HepG2 (cell line): Measurements from ENCODE around the gene TOM1L1. TPM values are rescaled to one million over a fixed set of nuclear protein-coding genes. Genes with fewer than 3 reads are reported as not detected.

Experiments used
- ATF7-NPFF ChIP-seq: sonication (generic); formaldehyde crosslinking; IDR thresholded peaks from 2 replicates; pipeline ENCODE4 v1.8.1; 2023; ENCODE audit warnings: mild to moderate bottlenecking, low read depth, missing genetic modification reagents, moderate library complexity
- DNMT3B ChIP-seq: conservative IDR thresholded peaks from 2 replicates; pipeline ENCODE4 v1.6.1; 2016; ENCODE audit warnings: missing biosample characterization, control low read depth
- HES4 ChIP-seq: sonication (generic); formaldehyde crosslinking; IDR thresholded peaks from 2 replicates; pipeline ENCODE4 v1.9.0; 2021; ENCODE audit warnings: mild to moderate bottlenecking, missing genetic modification reagents, borderline replicate concordance
- HNRNPUL1 ChIP-seq: fragments of 200-400 bp; formaldehyde crosslinking; IDR thresholded peaks from 2 replicates; pipeline ENCODE4 v1.6.1; 2017; ENCODE audit warnings: low read depth, mild to moderate bottlenecking, low read length, moderate library complexity
- HOXA5 ChIP-seq: sonication (generic); formaldehyde crosslinking; IDR thresholded peaks from 2 replicates; pipeline ENCODE4 v1.4.0; 2020; ENCODE audit warnings: missing genetic modification reagents
- MIXL1 ChIP-seq: IDR thresholded peaks from 2 replicates; pipeline ENCODE4 v1.6.1; 2016
- PAF1 ChIP-seq: IDR thresholded peaks from 2 replicates; pipeline ENCODE4 v1.6.1; 2016; ENCODE audit warnings: missing genetic modification reagents, missing compliant biosample characterization
- RAD21 ChIP-seq: fragments of 450-650 bp; formaldehyde crosslinking; IDR thresholded peaks from 2 replicates; pipeline ENCODE4 v1.5.0; 2020; ENCODE audit warnings: mild to moderate bottlenecking
- REXO4 ChIP-seq: sonication (generic); formaldehyde crosslinking; IDR thresholded peaks from 2 replicates; pipeline ENCODE4 v1.8.0; 2022; ENCODE audit warnings: missing genetic modification reagents, mild to moderate bottlenecking, borderline replicate concordance
- RXRA ChIP-seq: sonication (generic); formaldehyde crosslinking; IDR thresholded peaks from 2 replicates; pipeline ENCODE4 v1.5.1; 2020; ENCODE audit warnings: missing genetic modification reagents
- SRY ChIP-seq: sonication (generic); formaldehyde crosslinking; IDR thresholded peaks from 2 replicates; pipeline ENCODE4 v1.8.0; 2022; ENCODE audit warnings: mild to moderate bottlenecking, missing genetic modification reagents
- XRCC5 ChIP-seq: fragments of 200-400 bp; formaldehyde crosslinking; optimal IDR thresholded peaks from 2 replicates; pipeline ENCODE3; 2017; ENCODE audit warnings: mild to moderate bottlenecking, low read length
- ZBTB20 ChIP-seq: sonication (generic); formaldehyde crosslinking; IDR thresholded peaks from 2 replicates; pipeline ENCODE4 v1.8.1; 2023; ENCODE audit warnings: missing genetic modification reagents, low read depth, mild to moderate bottlenecking, borderline replicate concordance
- ZNF350 ChIP-seq: sonication (generic); formaldehyde crosslinking; IDR thresholded peaks from 2 replicates; pipeline ENCODE4 v1.4.0; 2020; ENCODE audit warnings: mild to moderate bottlenecking, low read depth, missing genetic modification reagents, borderline replicate concordance
- ZNF672 ChIP-seq: sonication (generic); formaldehyde crosslinking; IDR thresholded peaks from 2 replicates; pipeline ENCODE4 v1.8.1; 2022; ENCODE audit warnings: missing genetic modification reagents
- polyA plus RNA-seq, 8 experiments: library from polyadenylated mRNA; depleted of rRNA in 3 of 8; stranded (reverse) in 7 of 8; unstranded in 1 of 8; fragments of >200 nt; fragmentation: Illumina TruSeq in 4 of 8; extraction: Trizol in 4 of 8; gene quantifications; 2 replicates each; pipeline versions ENCODE4 v1.2.1 to v1.2.3, GENCODE V29; 2011 to 2016; ENCODE audit warnings: low read depth in 4 of 8, missing spikeins in 1 of 8, mixed read lengths in 1 of 8; ENCODE audit not compliant: insufficient read depth in 1 of 8
- total RNA-seq, 5 experiments: library from RNA; depleted of rRNA; stranded (reverse); fragments of >200 nt; fragmentation: Illumina TruSeq; extraction: Trizol; gene quantifications; 2 replicates each; pipeline ENCODE4 v1.2.3, GENCODE V29; 2016; ENCODE audit warnings: low read depth in 1 of 5
- TF ChIP-seq, protein P1 (sequence below): sonication (generic); formaldehyde crosslinking; IDR thresholded peaks from 2 replicates; pipeline ENCODE4 v1.4.0; 2020; ENCODE audit warnings: missing genetic modification reagents, borderline replicate concordance
- TF ChIP-seq, protein P2 (sequence below): IDR thresholded peaks from 2 replicates; pipeline ENCODE4 v1.6.1; 2016; ENCODE audit warnings: missing compliant biosample characterization, missing genetic modification reagents, borderline replicate concordance
- TF ChIP-seq, protein P3 (sequence below): IDR thresholded peaks from 2 replicates; pipeline ENCODE4 v1.6.1; 2016; ENCODE audit warnings: low read depth, control low read depth
- TF ChIP-seq, protein P4 (sequence below), 2 experiments: sonication (generic) in 1 of 2; formaldehyde crosslinking in 1 of 2; IDR thresholded peaks; 2 replicates each; pipeline versions ENCODE4 v1.4.0 to v1.6.1; 2016 to 2020; ENCODE audit warnings: borderline replicate concordance in 1 of 2, low read depth in 1 of 2, mild to moderate bottlenecking in 1 of 2, missing genetic modification reagents in 1 of 2
- TF ChIP-seq, protein P5 (sequence below): sonication (generic); formaldehyde crosslinking; IDR thresholded peaks from 2 replicates; pipeline ENCODE4 v1.8.1; 2023; ENCODE audit warnings: mild to moderate bottlenecking, moderate library complexity, missing genetic modification reagents

TOM1L1 gene
- total and polyA plus RNA-seq, 2 of the 13 experiments (the other 11 are each of a cell fraction or from before 2014, with no cell fraction given), result 45.3 to 51.3 TPM

DNA sequence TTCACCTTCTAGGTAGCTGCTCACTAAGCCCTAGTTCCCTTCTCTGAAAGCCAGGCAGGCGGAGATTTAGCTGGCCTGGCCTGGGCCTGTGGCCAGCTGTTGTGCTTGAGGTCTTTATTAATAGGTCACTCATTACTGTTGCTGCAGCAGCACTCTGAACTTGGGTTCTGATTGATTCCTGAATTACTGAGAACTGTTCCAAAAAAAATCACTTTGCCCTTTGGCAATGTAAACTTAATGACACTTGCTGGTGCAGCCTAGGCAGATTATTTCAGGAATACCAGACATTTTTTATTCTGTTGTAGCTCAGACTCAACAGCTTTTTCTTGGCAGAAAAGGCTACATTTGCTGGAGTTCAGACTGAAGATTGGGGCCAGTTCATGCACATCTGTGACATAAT, 2.7 kb downstream of the TOM1L1 start (continued):
- TF ChIP-seq MIXL1 (CRISPR knock-in tag) (peak; percentile 86; the same call in 1 of the 2 replicates), DNMT3B (CRISPR knock-in tag) (no peak), RAD21 (no peak), ZBTB20 (CRISPR knock-in tag) (0 out of 2 replicates have a peak, but pooled peaks have one; percentile 44), ATF7-NPFF (CRISPR knock-in tag) (no peak), REXO4 (CRISPR knock-in tag) (no peak), HOXA5 (CRISPR knock-in tag) (no peak), HNRNPUL1 (peak; percentile 14; the same call in 1 of the 2 replicates), ZNF350 (CRISPR knock-in tag) (no peak), HES4 (no peak), XRCC5 (peak; percentile 60), RXRA (CRISPR knock-in tag) (no peak), PAF1 (CRISPR knock-in tag) (no peak), SRY (CRISPR knock-in tag) (no peak), ZNF672 (CRISPR knock-in tag) (no peak)
- TF ChIP-seq, protein P1, sequence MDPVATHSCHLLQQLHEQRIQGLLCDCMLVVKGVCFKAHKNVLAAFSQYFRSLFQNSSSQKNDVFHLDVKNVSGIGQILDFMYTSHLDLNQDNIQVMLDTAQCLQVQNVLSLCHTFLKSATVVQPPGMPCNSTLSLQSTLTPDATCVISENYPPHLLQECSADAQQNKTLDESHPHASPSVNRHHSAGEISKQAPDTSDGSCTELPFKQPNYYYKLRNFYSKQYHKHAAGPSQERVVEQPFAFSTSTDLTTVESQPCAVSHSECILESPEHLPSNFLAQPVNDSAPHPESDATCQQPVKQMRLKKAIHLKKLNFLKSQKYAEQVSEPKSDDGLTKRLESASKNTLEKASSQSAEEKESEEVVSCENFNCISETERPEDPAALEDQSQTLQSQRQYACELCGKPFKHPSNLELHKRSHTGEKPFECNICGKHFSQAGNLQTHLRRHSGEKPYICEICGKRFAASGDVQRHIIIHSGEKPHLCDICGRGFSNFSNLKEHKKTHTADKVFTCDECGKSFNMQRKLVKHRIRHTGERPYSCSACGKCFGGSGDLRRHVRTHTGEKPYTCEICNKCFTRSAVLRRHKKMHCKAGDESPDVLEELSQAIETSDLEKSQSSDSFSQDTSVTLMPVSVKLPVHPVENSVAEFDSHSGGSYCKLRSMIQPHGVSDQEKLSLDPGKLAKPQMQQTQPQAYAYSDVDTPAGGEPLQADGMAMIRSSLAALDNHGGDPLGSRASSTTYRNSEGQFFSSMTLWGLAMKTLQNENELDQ (CRISPR knock-in tag), result no peak
- TF ChIP-seq, protein P2, sequence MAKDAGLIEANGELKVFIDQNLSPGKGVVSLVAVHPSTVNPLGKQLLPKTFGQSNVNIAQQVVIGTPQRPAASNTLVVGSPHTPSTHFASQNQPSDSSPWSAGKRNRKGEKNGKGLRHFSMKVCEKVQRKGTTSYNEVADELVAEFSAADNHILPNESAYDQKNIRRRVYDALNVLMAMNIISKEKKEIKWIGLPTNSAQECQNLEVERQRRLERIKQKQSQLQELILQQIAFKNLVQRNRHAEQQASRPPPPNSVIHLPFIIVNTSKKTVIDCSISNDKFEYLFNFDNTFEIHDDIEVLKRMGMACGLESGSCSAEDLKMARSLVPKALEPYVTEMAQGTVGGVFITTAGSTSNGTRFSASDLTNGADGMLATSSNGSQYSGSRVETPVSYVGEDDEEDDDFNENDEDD, result no peak
- TF ChIP-seq, protein P3, sequence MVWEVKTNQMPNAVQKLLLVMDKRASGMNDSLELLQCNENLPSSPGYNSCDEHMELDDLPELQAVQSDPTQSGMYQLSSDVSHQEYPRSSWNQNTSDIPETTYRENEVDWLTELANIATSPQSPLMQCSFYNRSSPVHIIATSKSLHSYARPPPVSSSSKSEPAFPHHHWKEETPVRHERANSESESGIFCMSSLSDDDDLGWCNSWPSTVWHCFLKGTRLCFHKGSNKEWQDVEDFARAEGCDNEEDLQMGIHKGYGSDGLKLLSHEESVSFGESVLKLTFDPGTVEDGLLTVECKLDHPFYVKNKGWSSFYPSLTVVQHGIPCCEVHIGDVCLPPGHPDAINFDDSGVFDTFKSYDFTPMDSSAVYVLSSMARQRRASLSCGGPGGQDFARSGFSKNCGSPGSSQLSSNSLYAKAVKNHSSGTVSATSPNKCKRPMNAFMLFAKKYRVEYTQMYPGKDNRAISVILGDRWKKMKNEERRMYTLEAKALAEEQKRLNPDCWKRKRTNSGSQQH (CRISPR knock-in tag), result 0 out of 2 replicates have a peak, but pooled peaks have one; percentile 34
- TF ChIP-seq, protein P4, sequence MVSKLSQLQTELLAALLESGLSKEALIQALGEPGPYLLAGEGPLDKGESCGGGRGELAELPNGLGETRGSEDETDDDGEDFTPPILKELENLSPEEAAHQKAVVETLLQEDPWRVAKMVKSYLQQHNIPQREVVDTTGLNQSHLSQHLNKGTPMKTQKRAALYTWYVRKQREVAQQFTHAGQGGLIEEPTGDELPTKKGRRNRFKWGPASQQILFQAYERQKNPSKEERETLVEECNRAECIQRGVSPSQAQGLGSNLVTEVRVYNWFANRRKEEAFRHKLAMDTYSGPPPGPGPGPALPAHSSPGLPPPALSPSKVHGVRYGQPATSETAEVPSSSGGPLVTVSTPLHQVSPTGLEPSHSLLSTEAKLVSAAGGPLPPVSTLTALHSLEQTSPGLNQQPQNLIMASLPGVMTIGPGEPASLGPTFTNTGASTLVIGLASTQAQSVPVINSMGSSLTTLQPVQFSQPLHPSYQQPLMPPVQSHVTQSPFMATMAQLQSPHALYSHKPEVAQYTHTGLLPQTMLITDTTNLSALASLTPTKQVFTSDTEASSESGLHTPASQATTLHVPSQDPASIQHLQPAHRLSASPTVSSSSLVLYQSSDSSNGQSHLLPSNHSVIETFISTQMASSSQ (IDR thresholded peaks at IDR 0.05; ENCODE audit: low read depth), result peak; percentile 94
- TF ChIP-seq, protein P4 (CRISPR knock-in tag; IDR thresholded peaks at IDR 0.05; ENCODE audit: borderline replicate concordance), result peak; percentile 96
- TF ChIP-seq, protein P5, sequence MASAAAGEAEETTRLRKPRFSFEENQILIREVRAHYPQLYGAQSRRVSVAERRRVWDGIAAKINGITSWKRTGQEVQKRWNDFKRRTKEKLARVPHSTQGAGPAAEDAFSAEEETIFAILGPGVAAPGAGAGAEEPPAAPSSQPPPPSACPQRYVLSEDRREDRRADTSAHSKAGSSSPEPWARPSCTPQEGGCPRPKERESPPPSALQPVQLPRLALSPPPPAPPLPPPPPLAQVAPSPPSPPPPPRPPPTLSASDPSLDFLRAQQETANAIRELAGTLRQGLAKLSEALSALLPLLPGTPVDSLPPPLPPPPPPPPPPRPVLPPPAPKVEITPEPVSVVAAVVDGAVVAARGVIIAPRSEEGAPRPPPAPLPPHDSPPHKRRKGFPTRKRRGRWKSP (CRISPR knock-in tag), result no peak
